ENCODE measurements around the gene AKR1D1. TPM values are rescaled to one million over a fixed set of nuclear protein-coding genes. Genes with fewer than 3 reads are reported as not detected.
"Not testable (repeated sequence)": the region's sequence is repeated elsewhere in the genome, so short reads cannot be mapped to it uniquely, and the experiment has no call there.

The AKR1D1 gene
- total RNA-seq (2014; rRNA removed) = not detected in 2 replicates
- polyA plus RNA-seq (2012) = not detected

- DNase-seq (ENCODE audit: low read depth) = no peak
Observed at GRCh38 chr7:138076196-138076595, at the start of gene AKR1D1. Gene AKR1D1, plus strand, starts transcription at chr7:138076459. Its CDS starts 60 bp downstream, at chr7:138076519.

GRCh38 chr7:138027100-138027499 lies 49.2 kb upstream of the AKR1D1 start:
- no peak for DNase-seq (ENCODE audit: low read depth)

- no peak for DNase-seq (ENCODE audit: low read depth)
Observed at GRCh38 chr7:138029126-138029525, 47.1 kb upstream of the AKR1D1 start.

- DNase-seq (ENCODE audit: low read depth) = no peak
Observed at GRCh38 chr7:138029941-138030340, 46.3 kb upstream of the AKR1D1 start.

GRCh38 chr7:138030679-138031351 lies 45.4 kb upstream of the AKR1D1 start:
- peak; percentile 59 for DNase-seq (ENCODE audit: low read depth)

- no peak for DNase-seq (ENCODE audit: low read depth)
Observed at GRCh38 chr7:138032186-138032585, 44.1 kb upstream of the AKR1D1 start.

- DNase-seq (ENCODE audit: low read depth) = no peak
Observed at GRCh38 chr7:138032770-138033169, 43.5 kb upstream of the AKR1D1 start.

- DNase-seq (ENCODE audit: low read depth) = no peak
Observed at GRCh38 chr7:138033241-138033640, 43.0 kb upstream of the AKR1D1 start.

- DNase-seq (ENCODE audit: low read depth) = peak; percentile 20
Observed at GRCh38 chr7:138036135-138036534, 40.1 kb upstream of the AKR1D1 start.

GRCh38 chr7:138040063-138040462 lies 36.2 kb upstream of the AKR1D1 start:
- DNase-seq (ENCODE audit: low read depth) = not testable (repeated sequence)

- no peak for DNase-seq (ENCODE audit: low read depth)
Observed at GRCh38 chr7:138044897-138045296, 31.4 kb upstream of the AKR1D1 start.

GRCh38 chr7:138047907-138048306 lies 28.4 kb upstream of the AKR1D1 start:
- no peak for DNase-seq (ENCODE audit: low read depth)

- DNase-seq (ENCODE audit: low read depth) = no peak
Observed at GRCh38 chr7:138049505-138050116, 26.6 kb upstream of the AKR1D1 start.

GRCh38 chr7:138051712-138052247 lies 24.5 kb upstream of the AKR1D1 start:
- not testable (repeated sequence) for DNase-seq (ENCODE audit: low read depth)

GRCh38 chr7:138052696-138053095 lies 23.6 kb upstream of the AKR1D1 start:
- no peak for DNase-seq (ENCODE audit: low read depth)

GRCh38 chr7:138055698-138056097 lies 20.6 kb upstream of the AKR1D1 start:
- not testable (repeated sequence) for DNase-seq (ENCODE audit: low read depth)

- DNase-seq (ENCODE audit: low read depth) = no peak
Observed at GRCh38 chr7:138063400-138063799, 12.9 kb upstream of the AKR1D1 start.

- peak; percentile 31 for DNase-seq (ENCODE audit: low read depth)
Observed at GRCh38 chr7:138064856-138065357, 11.4 kb upstream of the AKR1D1 start.

- no peak for DNase-seq (ENCODE audit: low read depth)
Observed at GRCh38 chr7:138065827-138066226, 10.4 kb upstream of the AKR1D1 start.

- no peak for DNase-seq (ENCODE audit: low read depth)
Observed at GRCh38 chr7:138066954-138067394, 9.3 kb upstream of the AKR1D1 start.

- no peak for DNase-seq (ENCODE audit: low read depth)
Observed at GRCh38 chr7:138067774-138068173, 8.5 kb upstream of the AKR1D1 start.

GRCh38 chr7:138070908-138071307 lies 5.4 kb upstream of the AKR1D1 start:
- DNase-seq (ENCODE audit: low read depth) = no peak

- no peak for DNase-seq (ENCODE audit: low read depth)
Observed at GRCh38 chr7:138072726-138073125, 3.5 kb upstream of the AKR1D1 start.

All from LHCN-M2 (cell line).